Activated CD8-positive, alpha-beta memory T cell treated with anti-CD3 and anti-CD28 coated beads, Interleukin-2, amount 50 U/mL, for 1 hour (primary cell): ENCODE measurements around the gene LRRIQ1.
"Not testable (repeated sequence)": the region's sequence is repeated elsewhere in the genome, so short reads cannot be mapped to it uniquely, and the experiment has no call there.

Experiments
- DNase-seq: peaks from one replicate; pipeline ENCODE4 v3.0.0-alpha.2; 2020; ENCODE audit errors: extremely low read depth

LRRIQ1 gene

GRCh38 chr12:85203809-85204208 lies 167.7 kb downstream of the LRRIQ1 start:
- DNase-seq = not testable (repeated sequence)

- no peak for DNase-seq
Measured at GRCh38 chr12:85206543-85206942, 170.4 kb downstream of the LRRIQ1 start.

- DNase-seq = not testable (repeated sequence)
Measured at GRCh38 chr12:85224339-85224738, 188.2 kb downstream of the LRRIQ1 start.

GRCh38 chr12:85225501-85225900 lies 189.3 kb downstream of the LRRIQ1 start:
- no peak for DNase-seq

GRCh38 chr12:85237327-85237726 lies 201.2 kb downstream of the LRRIQ1 start:
- DNase-seq = no peak

- no peak for DNase-seq
Measured at GRCh38 chr12:85244561-85244960, 208.4 kb downstream of the LRRIQ1 start.

GRCh38 chr12:85253853-85254252 lies 217.7 kb downstream of the LRRIQ1 start:
- DNase-seq = no peak

- no peak for DNase-seq
Measured at GRCh38 chr12:85257671-85258070, 221.5 kb downstream of the LRRIQ1 start.

DNA sequence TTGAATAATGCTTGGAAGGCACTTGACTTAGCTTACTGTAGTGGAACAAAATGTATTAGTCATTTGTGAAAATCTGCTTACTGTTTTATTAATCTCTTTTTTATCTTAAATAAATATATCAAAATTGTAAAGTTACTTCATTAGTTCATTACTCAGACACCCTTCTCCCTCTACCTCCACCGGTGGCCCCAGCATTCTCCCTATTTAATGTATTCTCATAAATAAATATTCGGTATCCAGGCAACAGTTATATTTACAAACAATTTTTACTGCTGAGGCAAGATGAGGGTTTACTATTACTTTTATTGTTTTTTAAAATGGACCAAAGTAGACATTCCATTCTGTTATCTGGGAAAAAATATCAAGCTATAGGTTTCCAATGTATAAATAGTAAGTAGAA lies 224.3 kb downstream of the LRRIQ1 start:
- DNase-seq = no peak

DNA sequence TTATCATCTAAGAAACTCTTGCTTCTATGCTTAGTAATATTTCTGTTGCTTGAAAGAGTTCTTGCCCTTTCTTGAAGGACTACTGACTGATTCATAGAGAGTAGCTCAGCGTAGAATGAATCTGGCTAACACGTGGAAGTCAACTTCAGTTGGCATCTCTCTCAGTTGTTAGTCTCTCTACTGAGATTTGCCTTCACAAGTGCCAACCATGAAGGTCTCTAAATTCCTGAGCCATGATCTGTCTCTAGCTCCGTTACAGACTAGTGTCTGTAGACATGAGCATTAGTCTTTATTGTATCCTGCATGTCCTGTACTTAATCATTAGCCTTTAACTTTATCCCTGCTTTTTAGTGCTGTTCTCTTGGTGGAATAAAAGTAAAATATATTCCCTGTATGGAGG lies 224.7 kb downstream of the LRRIQ1 start:
- no peak for DNase-seq

DNA sequence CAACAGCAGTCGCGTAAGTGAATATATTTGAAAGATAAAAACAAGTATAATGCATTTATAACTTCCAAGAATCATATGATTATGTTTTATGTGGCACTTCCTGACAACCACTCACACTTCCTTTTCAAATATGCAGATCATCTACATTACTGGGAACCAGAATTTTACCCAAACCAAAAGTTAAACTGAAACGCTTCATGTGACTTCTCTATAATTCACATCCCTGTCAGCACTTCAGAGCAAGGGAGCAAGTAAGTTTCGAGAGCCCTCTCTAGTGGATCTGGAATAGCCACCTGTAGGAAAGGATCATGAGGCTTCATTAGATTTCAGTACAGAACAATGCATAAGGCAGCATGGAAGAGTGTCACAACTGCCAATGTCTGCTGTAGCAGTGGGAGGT lies 230.2 kb downstream of the LRRIQ1 start:
- no peak for DNase-seq

DNA sequence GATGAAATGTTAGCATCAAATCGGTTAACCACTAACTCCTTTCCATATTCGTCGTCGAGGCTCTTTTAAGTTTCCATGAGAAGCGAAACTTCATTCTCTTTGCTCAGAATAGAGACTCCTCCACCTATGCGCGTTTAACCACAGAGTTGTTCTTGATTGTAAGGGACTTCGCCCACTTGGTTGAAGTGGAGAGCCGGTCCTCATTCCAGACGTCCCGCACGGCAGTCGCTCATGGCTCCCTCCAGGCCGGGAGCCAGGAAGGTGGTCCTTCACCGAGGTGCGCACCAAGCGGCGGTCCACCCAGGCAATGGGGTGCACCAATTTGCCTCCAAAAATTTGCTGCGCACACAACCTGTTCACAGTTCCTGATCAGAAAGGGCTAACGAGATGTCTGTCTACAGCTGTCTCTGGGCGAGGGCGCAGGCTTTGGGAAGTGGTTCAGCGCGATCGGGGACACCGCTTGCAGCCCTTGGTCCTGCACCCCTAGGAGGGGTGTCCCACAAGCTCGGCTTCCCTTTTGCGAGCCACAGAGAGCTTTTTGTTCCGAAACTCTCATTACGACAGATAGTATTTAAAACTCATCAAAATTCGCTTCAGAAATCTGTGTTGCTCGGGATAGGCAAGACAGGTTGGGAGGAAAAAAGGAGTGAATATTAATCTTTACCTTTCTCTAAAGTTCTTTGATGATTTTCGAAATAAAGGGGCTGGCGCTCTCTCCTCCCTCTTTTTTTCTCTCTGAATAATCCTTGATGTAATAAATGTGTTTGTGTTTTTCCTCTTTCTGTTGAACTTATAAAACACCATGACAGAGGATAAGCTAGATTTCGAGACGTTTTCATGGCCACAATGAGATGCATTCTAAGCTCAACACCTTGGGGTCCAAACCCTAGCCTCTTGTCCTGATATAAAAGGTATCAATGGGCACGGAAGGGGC lies 237.5 kb downstream of the LRRIQ1 start:
- no peak for DNase-seq

DNA sequence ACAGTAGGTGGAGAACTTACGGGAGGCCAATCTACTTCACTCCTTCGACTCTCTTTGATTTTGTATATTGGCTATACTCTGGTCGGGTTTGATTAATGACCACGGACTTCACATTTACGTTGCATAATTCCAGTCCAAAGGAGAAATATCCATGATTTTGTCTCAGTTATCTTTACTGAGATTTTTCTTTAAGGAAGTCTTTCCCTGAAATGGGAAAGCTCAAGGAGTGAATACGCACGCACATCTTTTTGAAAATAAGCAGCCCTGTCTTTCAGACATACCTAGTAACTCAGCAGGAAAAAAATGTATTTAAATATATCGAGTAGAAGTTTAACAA lies 238.1 kb downstream of the LRRIQ1 start:
- DNase-seq = no peak

DNA sequence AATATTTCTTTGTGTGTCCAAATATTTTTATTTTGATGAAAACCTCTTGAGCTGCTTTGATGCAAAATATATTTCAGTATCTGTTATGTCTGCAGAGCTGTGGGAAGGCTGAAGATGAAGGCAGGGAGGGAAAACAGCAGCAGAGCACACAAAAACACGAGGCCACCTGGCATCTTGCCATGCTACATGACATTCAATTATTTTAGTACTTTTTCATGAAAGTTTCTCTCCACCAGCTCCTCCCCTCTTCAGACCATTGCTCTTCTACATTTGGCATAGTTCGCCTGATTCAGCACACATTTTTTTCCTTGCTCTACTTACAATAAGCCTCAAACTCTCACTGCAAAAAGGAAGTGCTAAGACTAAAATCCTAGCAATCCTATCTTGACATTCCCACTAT lies 239.2 kb downstream of the LRRIQ1 start:
- no peak for DNase-seq

- DNase-seq = no peak
Measured at GRCh38 chr12:85277191-85277590, 241.0 kb downstream of the LRRIQ1 start.

- no peak for DNase-seq
Measured at GRCh38 chr12:85277900-85278597, 241.9 kb downstream of the LRRIQ1 start.

DNA sequence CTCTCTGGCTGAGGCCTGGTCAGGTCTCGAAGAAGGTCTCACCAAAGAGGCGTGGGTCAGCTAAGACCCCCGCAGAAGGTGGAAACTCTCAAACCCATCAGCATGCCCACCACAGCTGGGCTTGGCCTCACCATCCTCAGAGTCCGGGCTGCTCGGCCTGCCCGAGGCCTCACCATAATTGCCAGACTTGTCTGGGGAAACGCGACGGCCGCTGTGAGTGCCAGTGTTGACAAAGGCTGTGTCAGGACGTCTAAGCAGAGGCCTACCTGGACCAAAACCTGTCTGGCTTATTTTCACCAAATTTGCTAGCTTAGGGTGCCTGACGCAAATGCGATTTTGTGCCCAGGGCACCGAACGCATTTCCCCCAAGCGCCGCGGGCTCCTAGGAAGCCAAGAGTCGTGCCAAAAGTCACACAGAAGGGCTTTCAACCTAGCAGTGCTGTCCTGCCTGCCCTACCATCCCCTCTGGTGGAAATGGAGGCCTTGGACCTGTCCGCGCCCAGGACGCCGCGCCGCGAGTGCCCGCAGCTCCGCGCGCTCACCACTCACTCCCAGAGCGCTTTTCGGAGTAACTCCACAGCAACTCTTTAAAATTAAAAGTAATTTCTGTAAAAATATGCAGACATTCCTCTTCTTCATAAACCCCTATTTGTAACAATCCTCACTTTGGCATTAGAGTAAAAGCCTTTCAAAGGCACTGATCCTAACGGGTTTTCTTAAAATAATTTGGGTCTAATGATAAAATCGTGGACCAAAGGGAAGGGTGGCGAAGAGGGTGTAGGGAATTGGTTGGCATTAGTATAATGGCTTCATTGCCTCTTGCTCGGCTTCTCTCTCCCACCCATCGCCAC lies 242.7 kb downstream of the LRRIQ1 start:
- DNase-seq = no peak

GRCh38 chr12:85279449-85280164 lies 243.5 kb downstream of the LRRIQ1 start:
- DNase-seq = no peak

- no peak for DNase-seq
Measured at GRCh38 chr12:85280165-85280983, 244.2 kb downstream of the LRRIQ1 start, which contains the start of gene ALX1. ALX1 (plus strand) TSS chr12:85280220; CDS start chr12:85280262, 42 bp downstream.

DNA sequence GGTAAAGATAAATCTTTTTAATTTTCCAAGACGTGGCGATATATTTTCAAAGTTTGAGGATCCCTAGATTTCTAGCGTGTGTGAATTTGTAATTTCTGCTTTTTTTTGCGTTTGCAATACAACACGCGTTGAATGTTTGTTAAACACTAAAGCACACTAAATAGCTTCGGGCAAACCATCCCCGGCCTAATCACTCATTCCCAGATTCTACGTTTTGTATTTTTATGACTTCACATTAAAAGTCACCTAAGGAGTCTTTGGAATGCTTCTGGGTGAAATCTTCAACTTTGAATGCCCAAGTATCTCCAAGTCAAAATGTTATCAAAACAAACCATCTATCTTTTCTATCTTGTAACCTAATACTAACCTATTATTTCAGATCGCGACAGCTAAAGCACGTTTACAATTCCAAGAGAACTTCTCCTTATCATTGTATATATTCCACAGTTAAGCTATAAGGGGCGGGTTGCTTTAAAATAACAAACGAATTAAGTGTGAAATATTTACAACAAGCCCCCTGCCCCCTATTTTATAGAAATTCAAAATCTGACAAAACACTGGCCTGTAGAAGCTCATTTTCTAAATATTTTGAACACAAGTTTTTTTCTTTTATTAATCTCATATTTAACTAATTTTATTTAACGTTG lies 245.0 kb downstream of the LRRIQ1 start:
- no peak for DNase-seq
